ENCODE data around the gene LSS.
A peak's percentile ranks its signal among the peaks of the same experiment; 100 is the strongest.
"Not testable (repeated sequence)": the region's sequence is repeated elsewhere in the genome, so short reads cannot be mapped to it uniquely, and the experiment has no call there.

LSS gene

GRCh38 chr21:46152927-46153246 lies 75.7 kb downstream of the LSS start:
- Histone ChIP-seq H3K4me1 (ENCODE audit: insufficient read depth, low read length) (peaks cover 11% of the 10 kb centered on the region), H3K27ac (ENCODE audit: low read depth, low read length) (peak overlapping the region; percentile 70), H3K4me3 (ENCODE audit: low read length) (no peak overlapping the region)

GRCh38 chr21:46151989-46152926 lies 76.3 kb downstream of the LSS start:
- no peak overlapping the region; the same call in 1 of the 2 replicates for H3K27ac ChIP-seq (ENCODE audit: low read depth, low read length)
- H3K4me1 ChIP-seq (ENCODE audit: insufficient read depth, low read length): peaks cover 11% of the 10 kb centered on the region
- no peaks in the 10 kb centered on the region for H3K36me3 ChIP-seq (ENCODE audit: insufficient read depth, low read length)
- H3K4me3 ChIP-seq (ENCODE audit: low read length): no peak overlapping the region
- H3K9ac ChIP-seq (ENCODE audit: low read depth, low read length): no peak overlapping the region
- WGBS: 93% methylated on average over 45 of the region's 45 CpGs
- H3K9me3 ChIP-seq (ENCODE audit: insufficient read depth, low read depth, low read length): no peaks in the 10 kb centered on the region
- no peaks in the 10 kb centered on the region for H3K27me3 ChIP-seq (ENCODE audit: insufficient read depth, low read length)

More at GRCh38 chr21:46152927-46153246, 75.7 kb downstream of the LSS start:
- Histone ChIP-seq H3K9ac (ENCODE audit: low read depth, low read length) (no peak overlapping the region), H3K36me3 (ENCODE audit: insufficient read depth, low read length) (no peaks in the 10 kb centered on the region), H3K9me3 (ENCODE audit: insufficient read depth, low read depth, low read length) (no peaks in the 10 kb centered on the region), H3K27me3 (ENCODE audit: insufficient read depth, low read length) (no peaks in the 10 kb centered on the region)
- 62% methylated on average over 18 of the region's 18 CpGs for WGBS

- Histone ChIP-seq H3K4me1 (ENCODE audit: insufficient read depth, low read length) (peaks cover 11% of the 10 kb centered on the region), H3K27me3 (ENCODE audit: insufficient read depth, low read length) (no peaks in the 10 kb centered on the region), H3K36me3 (ENCODE audit: insufficient read depth, low read length) (no peaks in the 10 kb centered on the region), H3K4me3 (ENCODE audit: low read length) (no peak overlapping the region), H3K27ac (ENCODE audit: low read depth, low read length) (no peak overlapping the region), H3K9me3 (ENCODE audit: insufficient read depth, low read depth, low read length) (no peaks in the 10 kb centered on the region), H3K9ac (ENCODE audit: low read depth, low read length) (no peak overlapping the region)
- 90% methylated on average over 47 of the region's 47 CpGs for WGBS
Measured at GRCh38 chr21:46151261-46151988, 77.1 kb downstream of the LSS start.

GRCh38 chr21:46150491-46151121 lies 78.0 kb downstream of the LSS start:
- WGBS: 93% methylated on average over 24 of the region's 24 CpGs
- H3K27ac ChIP-seq (ENCODE audit: low read depth, low read length): no peak overlapping the region
- no peak overlapping the region for H3K9ac ChIP-seq (ENCODE audit: low read depth, low read length)
- H3K27me3 ChIP-seq (ENCODE audit: insufficient read depth, low read length): no peaks in the 10 kb centered on the region
- no peaks in the 10 kb centered on the region for H3K36me3 ChIP-seq (ENCODE audit: insufficient read depth, low read length)
- no peaks in the 10 kb centered on the region for H3K9me3 ChIP-seq (ENCODE audit: insufficient read depth, low read depth, low read length)
- peaks cover 11% of the 10 kb centered on the region for H3K4me1 ChIP-seq (ENCODE audit: insufficient read depth, low read length)
- no peak overlapping the region for H3K4me3 ChIP-seq (ENCODE audit: low read length)

- Histone ChIP-seq H3K27me3 (ENCODE audit: insufficient read depth, low read length) (no peaks in the 10 kb centered on the region), H3K4me3 (ENCODE audit: low read length) (no peak overlapping the region), H3K9me3 (ENCODE audit: insufficient read depth, low read depth, low read length) (no peaks in the 10 kb centered on the region), H3K27ac (ENCODE audit: low read depth, low read length) (no peak overlapping the region), H3K4me1 (ENCODE audit: insufficient read depth, low read length) (peaks cover 11% of the 10 kb centered on the region), H3K9ac (ENCODE audit: low read depth, low read length) (no peak overlapping the region), H3K36me3 (ENCODE audit: insufficient read depth, low read length) (no peaks in the 10 kb centered on the region)
- 85% methylated on average over 19 of the region's 19 CpGs for WGBS
Measured at GRCh38 chr21:46150073-46150472, 78.5 kb downstream of the LSS start.

GRCh38 chr21:46149205-46149901 lies 79.2 kb downstream of the LSS start:
- Histone ChIP-seq H3K9ac (ENCODE audit: low read depth, low read length) (no peak overlapping the region), H3K36me3 (ENCODE audit: insufficient read depth, low read length) (no peaks in the 10 kb centered on the region), H3K4me1 (ENCODE audit: insufficient read depth, low read length) (peaks cover 11% of the 10 kb centered on the region), H3K4me3 (ENCODE audit: low read length) (no peak overlapping the region), H3K9me3 (ENCODE audit: insufficient read depth, low read depth, low read length) (no peaks in the 10 kb centered on the region), H3K27me3 (ENCODE audit: insufficient read depth, low read length) (no peaks in the 10 kb centered on the region), H3K27ac (ENCODE audit: low read depth, low read length) (no peak overlapping the region)
- 91% methylated on average over 22 of the region's 22 CpGs for WGBS

GRCh38 chr21:46148106-46148505 lies 80.5 kb downstream of the LSS start:
- WGBS: 96% methylated on average over 11 of the region's 11 CpGs
- Histone ChIP-seq H3K4me1 (ENCODE audit: insufficient read depth, low read length) (peaks cover 9% of the 10 kb centered on the region), H3K4me3 (ENCODE audit: low read length) (no peak overlapping the region), H3K9ac (ENCODE audit: low read depth, low read length) (no peak overlapping the region), H3K27me3 (ENCODE audit: insufficient read depth, low read length) (no peaks in the 10 kb centered on the region), H3K9me3 (ENCODE audit: insufficient read depth, low read depth, low read length) (no peaks in the 10 kb centered on the region), H3K27ac (ENCODE audit: low read depth, low read length) (no peak overlapping the region), H3K36me3 (ENCODE audit: insufficient read depth, low read length) (no peaks in the 10 kb centered on the region)

GRCh38 chr21:46147429-46147828 lies 81.1 kb downstream of the LSS start:
- not testable (repeated sequence) for H3K27me3 ChIP-seq (ENCODE audit: insufficient read depth, low read length); H3K4me1 ChIP-seq (ENCODE audit: insufficient read depth, low read length); H3K27ac ChIP-seq (ENCODE audit: low read depth, low read length); H3K4me3 ChIP-seq (ENCODE audit: low read length); H3K9me3 ChIP-seq (ENCODE audit: insufficient read depth, low read depth, low read length); H3K36me3 ChIP-seq (ENCODE audit: insufficient read depth, low read length); H3K9ac ChIP-seq (ENCODE audit: low read depth, low read length)
- WGBS: 81% methylated on average over 12 of the region's 12 CpGs

- Histone ChIP-seq H3K4me3 (ENCODE audit: low read length) (no peak overlapping the region), H3K27me3 (ENCODE audit: insufficient read depth, low read length) (no peaks in the 10 kb centered on the region), H3K9ac (ENCODE audit: low read depth, low read length) (no peak overlapping the region), H3K36me3 (ENCODE audit: insufficient read depth, low read length) (no peaks in the 10 kb centered on the region), H3K27ac (ENCODE audit: low read depth, low read length) (no peak overlapping the region), H3K4me1 (ENCODE audit: insufficient read depth, low read length) (peaks cover 3% of the 10 kb centered on the region; the same call in 1 of the 2 replicates), H3K9me3 (ENCODE audit: insufficient read depth, low read depth, low read length) (no peaks in the 10 kb centered on the region)
- 69% methylated on average over 14 of the region's 14 CpGs for WGBS
Measured at GRCh38 chr21:46146856-46147255, 81.7 kb downstream of the LSS start.

- H3K27me3 ChIP-seq (ENCODE audit: insufficient read depth, low read length): no peaks in the 10 kb centered on the region
- H3K9ac ChIP-seq (ENCODE audit: low read depth, low read length): no peak overlapping the region
- H3K4me1 ChIP-seq (ENCODE audit: insufficient read depth, low read length): peaks cover 3% of the 10 kb centered on the region; the same call in 1 of the 2 replicates
- H3K36me3 ChIP-seq (ENCODE audit: insufficient read depth, low read length): no peaks in the 10 kb centered on the region
- no peak overlapping the region for H3K4me3 ChIP-seq (ENCODE audit: low read length)
- 91% methylated on average over 60 of the region's 60 CpGs for WGBS
- no peaks in the 10 kb centered on the region for H3K9me3 ChIP-seq (ENCODE audit: insufficient read depth, low read depth, low read length)
- H3K27ac ChIP-seq (ENCODE audit: low read depth, low read length): no peak overlapping the region
Measured at GRCh38 chr21:46145840-46146691, 82.5 kb downstream of the LSS start.

Measured in HUES64 (cell line).